ENCODE data around the gene PTPRN2. TPM values are rescaled to one million over a fixed set of nuclear protein-coding genes. Genes with fewer than 3 reads are reported as not detected.

PTPRN2 gene
- total RNA-seq, 2 donors from 2014 or later: 26.1 to 55.5 TPM

- H3K4me3 ChIP-seq: no peak overlapping the region
- no peaks in the 10 kb centered on the region for H3K27me3 ChIP-seq (replicated peaks; ENCODE audit: insufficient read depth)
- no peak overlapping the region for H3K27ac ChIP-seq
- WGBS: 75% methylated on average over 6 of the region's 6 CpGs
- TF ChIP-seq POLR2AphosphoS5 (IDR thresholded peaks at IDR 0.05): no peak
- no peak for TF ChIP-seq POLR2A (IDR thresholded peaks at IDR 0.05)
- no peak for TF ChIP-seq CTCF (IDR thresholded peaks at IDR 0.05)
- no peaks in the 10 kb centered on the region for H3K4me1 ChIP-seq (replicated peaks)
- no peaks in the 10 kb centered on the region for H3K9me3 ChIP-seq
- intact Hi-C loops (cut with DNase I): no loop called here
- no peak for DNase-seq (ENCODE audit: low spot score)
- no peaks in the 10 kb centered on the region for H3K36me3 ChIP-seq
Measured at GRCh38 chr7:157889480-157889879, 698.1 kb downstream of the PTPRN2 start.

GRCh38 chr7:157888579-157888978 lies 699.0 kb downstream of the PTPRN2 start:
- DNase-seq (ENCODE audit: low spot score): no peak

GRCh38 chr7:157887400-157887799 lies 700.2 kb downstream of the PTPRN2 start:
- no peaks in the 10 kb centered on the region for H3K36me3 ChIP-seq
- H3K4me1 ChIP-seq (replicated peaks): no peaks in the 10 kb centered on the region
- DNase-seq (ENCODE audit: low spot score): no peak
- TF ChIP-seq CTCF (IDR thresholded peaks at IDR 0.05): no peak
- TF ChIP-seq POLR2A (IDR thresholded peaks at IDR 0.05): no peak
- no peak for TF ChIP-seq POLR2AphosphoS5 (IDR thresholded peaks at IDR 0.05)
- 78% methylated on average over 6 of the region's 6 CpGs for WGBS
- H3K9me3 ChIP-seq: no peaks in the 10 kb centered on the region
- no peak overlapping the region for H3K4me3 ChIP-seq
- intact Hi-C loops (cut with DNase I): no loop called here
- H3K27me3 ChIP-seq (replicated peaks; ENCODE audit: insufficient read depth): no peaks in the 10 kb centered on the region
- no peak overlapping the region for H3K27ac ChIP-seq

More at GRCh38 chr7:157888579-157888978, 699.0 kb downstream of the PTPRN2 start:
- Histone ChIP-seq H3K36me3 (no peaks in the 10 kb centered on the region), H3K27ac (no peak overlapping the region), H3K4me1 (replicated peaks) (no peaks in the 10 kb centered on the region), H3K4me3 (no peak overlapping the region), H3K27me3 (replicated peaks; ENCODE audit: insufficient read depth) (no peaks in the 10 kb centered on the region), H3K9me3 (no peaks in the 10 kb centered on the region)
- intact Hi-C loops (cut with DNase I): no loop called here
- WGBS: 80% methylated on average over 11 of the region's 11 CpGs
- TF ChIP-seq CTCF (IDR thresholded peaks at IDR 0.05): no peak
- no peak for TF ChIP-seq POLR2A (IDR thresholded peaks at IDR 0.05)
- no peak for TF ChIP-seq POLR2AphosphoS5 (IDR thresholded peaks at IDR 0.05)

- no peak overlapping the region for H3K4me3 ChIP-seq
- H3K9me3 ChIP-seq: no peaks in the 10 kb centered on the region
- no peak for TF ChIP-seq POLR2AphosphoS5 (IDR thresholded peaks at IDR 0.05)
- TF ChIP-seq CTCF (IDR thresholded peaks at IDR 0.05): no peak
- TF ChIP-seq POLR2A (IDR thresholded peaks at IDR 0.05): no peak
- intact Hi-C loops (cut with DNase I): no loop called here
- 84% methylated on average over 11 of the region's 11 CpGs for WGBS
- H3K4me1 ChIP-seq (replicated peaks): no peaks in the 10 kb centered on the region
- no peak overlapping the region for H3K27ac ChIP-seq
- no peaks in the 10 kb centered on the region for H3K27me3 ChIP-seq (replicated peaks; ENCODE audit: insufficient read depth)
- no peak for DNase-seq (ENCODE audit: low spot score)
- H3K36me3 ChIP-seq: no peaks in the 10 kb centered on the region
Measured at GRCh38 chr7:157886711-157887110, 700.9 kb downstream of the PTPRN2 start.

- Histone ChIP-seq H3K36me3 (no peaks in the 10 kb centered on the region), H3K27me3 (replicated peaks; ENCODE audit: insufficient read depth) (no peaks in the 10 kb centered on the region), H3K4me3 (no peak overlapping the region), H3K27ac (no peak overlapping the region), H3K9me3 (no peaks in the 10 kb centered on the region), H3K4me1 (replicated peaks) (no peaks in the 10 kb centered on the region)
- DNase-seq (ENCODE audit: low spot score): no peak
- intact Hi-C loops (cut with DNase I): no loop called here
- WGBS: 78% methylated on average over 9 of the region's 9 CpGs
- no peak for TF ChIP-seq POLR2A (IDR thresholded peaks at IDR 0.05)
- no peak for TF ChIP-seq POLR2AphosphoS5 (IDR thresholded peaks at IDR 0.05)
Measured at GRCh38 chr7:157886266-157886665, 701.4 kb downstream of the PTPRN2 start.
